GM19468 (cell line): ENCODE results near the gene OS9.

Experiments
- ATAC-seq: cut with Tn5 transposase; IDR thresholded peaks from one replicate; pipeline ENCODE4 v1.9.1; 2021; ENCODE audit warnings: mild to moderate bottlenecking, moderate library complexity, moderate number of reproducible peaks; ENCODE audit not compliant: unreplicated experiment; ENCODE audit errors: extremely low read depth

Gene OS9

GRCh38 chr12:57734591-57734990 lies 40.7 kb downstream of the OS9 start:
- ATAC-seq, result no peak

DNA sequence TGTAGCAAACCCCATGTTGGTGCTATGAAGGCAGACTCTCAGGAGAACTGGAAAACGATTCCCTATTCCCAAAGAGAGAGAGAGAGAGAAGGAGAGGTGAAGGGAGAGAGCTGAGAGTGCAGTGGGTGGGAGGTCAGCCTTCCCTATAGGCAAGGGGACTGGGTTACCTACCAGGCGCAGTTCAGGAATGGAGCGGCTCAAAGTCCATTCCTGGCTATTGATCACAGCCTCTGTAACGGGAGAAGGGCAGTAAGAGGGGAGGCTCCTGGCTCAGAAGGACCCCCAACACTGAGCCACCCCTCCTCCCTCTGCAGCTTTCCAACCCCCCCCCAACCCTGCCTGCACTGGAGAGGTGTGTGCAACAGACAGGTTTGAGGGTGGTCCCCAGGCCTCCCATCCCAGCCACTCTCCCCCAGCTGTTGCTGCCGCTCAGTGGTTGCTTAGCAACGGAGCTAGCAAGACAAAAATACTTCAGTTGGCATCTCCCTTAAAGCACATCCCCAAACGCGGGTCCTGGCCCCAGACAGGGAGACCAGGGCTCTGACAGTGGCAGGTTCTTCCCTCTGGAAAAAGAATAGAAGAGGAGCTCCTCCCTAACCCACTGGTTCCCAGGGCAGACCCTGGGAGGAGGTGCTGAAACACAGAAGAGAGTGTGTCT lies 41.4 kb downstream of the OS9 start:
- no peak for ATAC-seq

- ATAC-seq, result no peak
Measured at GRCh38 chr12:57735952-57736740, 42.2 kb downstream of the OS9 start.

- ATAC-seq, result no peak
Measured at GRCh38 chr12:57736741-57737466, 43.0 kb downstream of the OS9 start.

GRCh38 chr12:57737467-57738460 lies 43.8 kb downstream of the OS9 start:
- ATAC-seq, result no peak

DNA sequence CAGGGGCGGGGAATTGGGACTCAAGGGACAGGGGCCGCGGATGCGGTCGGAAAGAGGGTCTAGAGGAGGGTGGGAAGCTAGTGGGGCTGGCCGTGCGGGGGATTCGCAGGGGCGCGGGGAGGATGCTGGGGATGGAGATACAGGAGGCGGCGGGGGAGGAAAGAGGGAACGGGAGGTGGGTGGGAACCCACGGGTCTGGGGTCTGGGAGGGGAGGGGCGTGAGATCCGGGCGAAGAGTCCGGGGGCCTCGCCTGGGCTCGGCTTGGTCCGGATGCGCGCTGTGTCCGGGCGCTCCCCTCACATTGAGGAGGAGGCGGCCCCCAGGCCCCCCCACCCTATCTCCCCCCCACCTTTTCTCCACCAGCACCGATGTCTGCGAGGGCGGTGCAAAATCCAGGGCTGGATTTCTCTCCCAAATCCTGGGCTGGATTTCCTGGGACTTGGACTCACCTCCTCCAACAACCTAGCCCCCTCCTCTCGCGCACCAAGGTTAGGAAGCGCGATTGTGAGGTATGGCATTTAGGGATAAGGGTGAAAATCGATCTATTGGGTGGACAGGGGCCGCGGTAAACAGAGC lies 44.8 kb downstream of the OS9 start, which contains the start of gene AGAP2:
Gene AGAP2 (minus strand): TSS at position 82 of the 577 bp plus-strand sequence. CDS start 496 bp downstream, outside the sequence.
- no peak for ATAC-seq

GRCh38 chr12:57739387-57739786 lies 45.5 kb downstream of the OS9 start:
- no peak for ATAC-seq

GRCh38 chr12:57739914-57740538 lies 46.1 kb downstream of the OS9 start:
- ATAC-seq, result no peak

DNA sequence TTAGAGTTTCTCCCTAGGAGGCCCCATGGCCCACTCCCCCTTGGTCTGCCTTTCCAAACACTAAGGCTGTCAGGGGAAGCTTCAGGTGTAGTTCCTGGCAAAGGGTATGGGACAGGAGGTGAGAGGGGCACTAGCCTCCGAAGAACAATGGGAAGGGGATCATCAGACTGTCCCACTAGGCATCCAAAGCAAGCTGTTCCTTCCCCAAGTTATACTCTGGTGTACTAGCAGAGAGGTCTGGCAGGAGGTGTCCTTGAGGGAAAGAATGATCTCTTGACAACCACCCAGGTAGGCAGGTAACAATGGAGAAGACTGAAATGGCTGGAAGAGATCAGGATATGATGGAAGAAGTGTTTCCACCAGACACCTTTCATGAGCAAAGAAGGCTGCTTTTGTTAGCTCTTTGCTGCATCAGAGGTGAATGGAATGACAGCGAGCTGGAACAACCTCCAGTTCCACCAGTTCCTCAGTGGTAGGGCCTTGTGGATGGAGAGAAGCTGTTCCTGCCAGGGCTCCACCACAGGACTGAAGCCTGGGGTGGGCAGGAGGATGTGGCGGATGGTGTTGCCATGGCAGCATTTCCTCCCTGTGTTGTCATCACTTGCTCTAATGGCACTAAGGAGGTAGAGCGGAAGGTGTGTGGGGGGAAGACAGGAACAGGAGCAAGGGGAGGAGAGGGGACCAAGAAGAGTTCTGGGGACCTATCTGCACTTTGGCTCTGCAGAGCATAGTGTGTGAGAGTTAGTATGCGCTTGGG lies 46.9 kb downstream of the OS9 start:
- peak; percentile 38 for ATAC-seq

DNA sequence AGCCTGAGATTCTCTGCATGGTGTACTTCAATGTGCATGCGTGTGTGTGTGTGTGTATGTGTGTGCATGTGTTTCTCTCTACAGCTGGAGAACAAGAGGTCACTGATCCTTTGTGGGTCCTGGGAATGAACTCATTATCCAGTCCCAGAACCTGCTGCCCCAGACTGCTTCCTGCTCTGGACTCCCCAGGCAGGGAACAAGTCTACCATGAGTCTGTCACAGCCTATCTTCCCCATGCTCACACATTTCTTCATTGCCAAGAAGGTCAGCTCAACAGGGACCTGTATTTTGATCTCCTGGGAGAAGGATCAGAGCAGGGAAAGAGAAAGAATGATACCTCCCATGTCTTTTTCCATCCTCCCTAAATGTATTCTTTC lies 47.5 kb downstream of the OS9 start:
- ATAC-seq, result no peak

DNA sequence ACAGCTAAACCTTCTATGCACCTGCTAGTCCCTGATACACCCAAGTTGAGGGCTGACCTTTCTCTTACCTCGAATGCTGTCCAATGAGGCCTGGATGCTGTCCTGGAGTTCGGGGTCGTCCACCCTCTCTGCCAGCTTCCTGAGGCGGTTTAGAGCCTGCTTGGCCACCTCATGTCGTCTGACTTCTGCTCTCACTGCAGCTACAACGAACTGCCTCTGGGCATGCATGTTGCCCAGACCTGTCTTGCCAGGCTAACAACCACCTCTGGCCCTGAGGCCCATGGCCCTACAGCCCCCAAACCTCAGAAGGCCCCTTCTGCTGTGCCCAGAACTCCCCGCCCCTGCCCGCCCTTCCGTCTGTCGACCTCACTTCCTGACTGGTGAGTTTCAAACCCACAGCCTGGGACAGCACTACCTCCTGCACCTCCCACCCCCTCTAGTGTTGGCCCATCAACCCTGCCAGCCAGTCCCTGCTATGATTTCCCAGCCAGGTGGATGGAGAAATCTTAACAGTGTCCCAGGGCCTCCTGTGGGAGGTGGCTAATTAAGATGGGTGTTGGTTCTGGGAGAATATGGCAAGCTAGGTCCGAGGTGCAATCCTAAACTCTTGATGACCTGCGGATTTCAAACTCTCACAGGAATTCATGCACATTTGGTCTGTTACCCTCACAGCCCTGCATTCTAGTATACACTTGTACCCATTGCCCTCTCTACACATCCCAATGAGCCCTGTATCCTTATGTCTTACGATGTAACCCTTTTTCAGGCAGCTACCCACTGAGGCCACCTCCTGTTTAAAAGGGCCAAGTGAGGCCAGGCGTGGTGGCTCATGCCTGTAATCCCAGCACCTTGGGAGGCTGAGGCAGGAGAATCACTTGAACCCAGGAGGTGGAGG lies 48.2 kb downstream of the OS9 start:
- peak; percentile 36 for ATAC-seq

- no peak for ATAC-seq
Measured at GRCh38 chr12:57743769-57744168, 49.8 kb downstream of the OS9 start.

GRCh38 chr12:57744194-57744776 lies 50.4 kb downstream of the OS9 start:
- ATAC-seq, result no peak

DNA sequence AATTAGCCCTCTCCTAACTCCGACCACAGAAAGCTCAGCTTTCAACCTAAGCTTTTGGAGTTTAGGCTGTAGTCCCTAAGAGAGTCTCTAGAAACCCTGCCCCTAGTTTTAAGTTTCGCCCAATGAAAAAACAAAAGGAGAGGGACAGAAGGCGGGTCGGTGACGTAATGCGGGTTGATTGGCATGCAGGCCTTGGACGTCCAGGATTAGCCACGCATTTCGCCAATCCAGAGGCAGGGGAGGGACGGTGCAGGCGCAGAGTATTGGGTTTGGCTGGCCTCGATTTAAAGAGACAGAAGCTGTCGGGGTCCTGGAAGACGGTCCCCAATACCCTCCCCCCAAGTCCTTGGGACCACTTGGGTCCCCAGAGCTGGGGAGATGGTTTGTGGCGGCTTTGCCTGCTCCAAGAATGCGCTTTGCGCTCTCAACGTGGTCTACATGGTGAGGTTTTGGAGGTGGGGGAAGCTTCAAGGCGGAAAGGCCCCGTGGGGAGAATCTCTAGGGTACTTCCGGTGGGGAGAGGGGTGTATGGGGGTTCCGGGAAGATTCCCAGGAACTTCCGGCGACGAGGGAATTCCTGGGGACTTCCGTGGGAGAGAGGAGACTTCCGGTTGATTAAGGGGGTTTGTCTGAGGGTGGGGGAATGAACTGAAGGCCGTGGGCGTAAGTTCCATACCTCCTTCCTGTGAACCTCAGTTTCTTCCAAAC lies 51.0 kb downstream of the OS9 start, which contains the start of gene TSPAN31:
Gene TSPAN31 (plus strand): TSS at position 263 of the 708 bp plus-strand sequence. CDS start 116 bp downstream, at position 379.
- ATAC-seq, result peak; percentile 70

GRCh38 chr12:57745485-57745881 lies 51.6 kb downstream of the OS9 start:
- ATAC-seq, result no peak

- ATAC-seq, result no peak
Measured at GRCh38 chr12:57746025-57746424, 52.1 kb downstream of the OS9 start.
